ENCODE results near the gene RNASET2. TPM values are rescaled to one million over a fixed set of nuclear protein-coding genes. Genes with fewer than 3 reads are reported as not detected.

Gene RNASET2
- total and polyA plus RNA-seq, 2 experiments from 2014 or later = 144 to 266 TPM

DNA sequence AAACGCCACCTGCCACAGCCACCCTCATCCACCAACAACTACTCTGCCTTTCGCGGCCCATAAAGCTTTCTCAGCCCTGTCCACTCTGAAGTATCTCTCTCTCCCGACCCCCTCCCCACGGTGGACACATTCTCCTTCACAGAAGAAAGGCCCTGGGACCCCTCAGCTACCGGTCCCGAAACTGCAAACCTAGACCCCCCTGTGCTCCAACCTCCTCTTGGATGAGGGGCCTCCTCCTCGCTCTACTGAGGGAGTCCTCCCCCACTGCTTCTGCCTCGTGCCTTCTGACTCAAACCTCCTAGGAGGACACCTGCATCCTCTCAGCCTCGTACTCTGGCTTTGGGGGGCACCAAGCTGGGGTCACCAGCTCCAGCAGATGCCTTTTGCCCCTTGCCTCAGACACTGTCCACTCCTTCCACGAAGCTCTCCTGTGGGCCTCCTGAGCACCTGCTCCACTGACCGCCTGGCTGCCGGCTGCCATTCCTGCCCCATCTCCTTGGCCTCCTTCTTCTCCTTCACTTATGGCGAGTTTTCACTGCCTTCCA lies 24.9 kb downstream of the RNASET2 start:
- H3K9me2 ChIP-seq (replicated peaks; ENCODE audit: insufficient read depth) = no peaks in the 10 kb centered on the region
- TF ChIP-seq EZH2phosphoT487 (IDR thresholded peaks at IDR 0.05; ENCODE audit: low read depth, severe bottlenecking, unreplicated experiment) = no peak
- TF ChIP-seq, protein P1, sequence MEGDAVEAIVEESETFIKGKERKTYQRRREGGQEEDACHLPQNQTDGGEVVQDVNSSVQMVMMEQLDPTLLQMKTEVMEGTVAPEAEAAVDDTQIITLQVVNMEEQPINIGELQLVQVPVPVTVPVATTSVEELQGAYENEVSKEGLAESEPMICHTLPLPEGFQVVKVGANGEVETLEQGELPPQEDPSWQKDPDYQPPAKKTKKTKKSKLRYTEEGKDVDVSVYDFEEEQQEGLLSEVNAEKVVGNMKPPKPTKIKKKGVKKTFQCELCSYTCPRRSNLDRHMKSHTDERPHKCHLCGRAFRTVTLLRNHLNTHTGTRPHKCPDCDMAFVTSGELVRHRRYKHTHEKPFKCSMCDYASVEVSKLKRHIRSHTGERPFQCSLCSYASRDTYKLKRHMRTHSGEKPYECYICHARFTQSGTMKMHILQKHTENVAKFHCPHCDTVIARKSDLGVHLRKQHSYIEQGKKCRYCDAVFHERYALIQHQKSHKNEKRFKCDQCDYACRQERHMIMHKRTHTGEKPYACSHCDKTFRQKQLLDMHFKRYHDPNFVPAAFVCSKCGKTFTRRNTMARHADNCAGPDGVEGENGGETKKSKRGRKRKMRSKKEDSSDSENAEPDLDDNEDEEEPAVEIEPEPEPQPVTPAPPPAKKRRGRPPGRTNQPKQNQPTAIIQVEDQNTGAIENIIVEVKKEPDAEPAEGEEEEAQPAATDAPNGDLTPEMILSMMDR (IDR thresholded peaks at IDR 0.05; ENCODE audit: poor library complexity) = no peak
- H3K79me2 ChIP-seq = no peaks in the 10 kb centered on the region
- no peak overlapping the region for H3K4me3 ChIP-seq
- H3K36me3 ChIP-seq (replicated peaks; ENCODE audit: insufficient read depth, low read depth) = no peaks in the 10 kb centered on the region
- no peak overlapping the region for H3K27ac ChIP-seq
- no peak overlapping the region for H3K4me2 ChIP-seq
- no peak for DNase-seq (ENCODE audit: low spot score)
- H3K27me3 ChIP-seq = no peaks in the 10 kb centered on the region
- 97% methylated on average over 14 of the region's 14 CpGs for WGBS (ENCODE audit: low lambda C conversion rate, missing lambda C conversion rate)
- no peaks in the 10 kb centered on the region for H4K20me1 ChIP-seq (ENCODE audit: insufficient read depth, poor library complexity, severe bottlenecking)
- H3K9me3 ChIP-seq (ENCODE audit: low read depth) = no peaks in the 10 kb centered on the region
- peaks cover 4% of the 10 kb centered on the region for H3K4me1 ChIP-seq (ENCODE audit: insufficient read depth)
- H2AFZ ChIP-seq = no peak overlapping the region

DNA sequence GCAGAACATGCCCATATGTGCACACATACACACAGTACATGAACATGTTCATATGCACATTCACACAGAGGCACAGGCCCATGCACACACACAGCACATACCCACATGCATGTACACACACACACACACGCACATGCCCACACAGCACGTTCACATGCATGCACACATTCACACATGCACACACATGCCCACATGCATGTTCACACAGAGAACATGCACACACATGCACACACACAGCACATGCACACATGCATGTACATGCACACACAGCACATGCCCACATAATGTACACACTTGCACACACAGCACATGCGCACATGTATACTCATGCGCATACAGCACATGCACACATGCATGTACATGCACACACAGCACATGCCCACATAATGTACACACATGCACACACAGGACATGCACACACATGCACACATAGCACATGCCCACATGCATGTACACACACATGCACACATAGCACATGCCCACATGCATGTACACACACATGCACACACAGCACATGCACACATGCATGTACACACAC lies 25.9 kb downstream of the RNASET2 start:
- H4K20me1 ChIP-seq (ENCODE audit: insufficient read depth, poor library complexity, severe bottlenecking) = no peaks in the 10 kb centered on the region
- no peaks in the 10 kb centered on the region for H3K9me2 ChIP-seq (replicated peaks; ENCODE audit: insufficient read depth)
- H3K36me3 ChIP-seq (replicated peaks; ENCODE audit: insufficient read depth, low read depth) = no peaks in the 10 kb centered on the region
- TF ChIP-seq EZH2phosphoT487 (IDR thresholded peaks at IDR 0.05; ENCODE audit: low read depth, severe bottlenecking, unreplicated experiment) = no peak
- TF ChIP-seq, protein P1 (IDR thresholded peaks at IDR 0.05; ENCODE audit: poor library complexity) = no peak
- TF ChIP-seq EZH2 (IDR thresholded peaks at IDR 0.05; ENCODE audit: borderline replicate concordance) = no peak
- no peak overlapping the region for H3K27ac ChIP-seq
- WGBS (ENCODE audit: low lambda C conversion rate, missing lambda C conversion rate) = 98% methylated on average over 4 of the region's 4 CpGs
- H2AFZ ChIP-seq = no peak overlapping the region
- no peaks in the 10 kb centered on the region for H3K27me3 ChIP-seq
- no peaks in the 10 kb centered on the region for H3K79me2 ChIP-seq
- peaks cover 4% of the 10 kb centered on the region for H3K4me1 ChIP-seq (ENCODE audit: insufficient read depth)
- H3K4me3 ChIP-seq = no peak overlapping the region
- no peak for DNase-seq (ENCODE audit: low spot score)
- no peak overlapping the region for H3K4me2 ChIP-seq
- H3K9me3 ChIP-seq (ENCODE audit: low read depth) = no peaks in the 10 kb centered on the region

DNA sequence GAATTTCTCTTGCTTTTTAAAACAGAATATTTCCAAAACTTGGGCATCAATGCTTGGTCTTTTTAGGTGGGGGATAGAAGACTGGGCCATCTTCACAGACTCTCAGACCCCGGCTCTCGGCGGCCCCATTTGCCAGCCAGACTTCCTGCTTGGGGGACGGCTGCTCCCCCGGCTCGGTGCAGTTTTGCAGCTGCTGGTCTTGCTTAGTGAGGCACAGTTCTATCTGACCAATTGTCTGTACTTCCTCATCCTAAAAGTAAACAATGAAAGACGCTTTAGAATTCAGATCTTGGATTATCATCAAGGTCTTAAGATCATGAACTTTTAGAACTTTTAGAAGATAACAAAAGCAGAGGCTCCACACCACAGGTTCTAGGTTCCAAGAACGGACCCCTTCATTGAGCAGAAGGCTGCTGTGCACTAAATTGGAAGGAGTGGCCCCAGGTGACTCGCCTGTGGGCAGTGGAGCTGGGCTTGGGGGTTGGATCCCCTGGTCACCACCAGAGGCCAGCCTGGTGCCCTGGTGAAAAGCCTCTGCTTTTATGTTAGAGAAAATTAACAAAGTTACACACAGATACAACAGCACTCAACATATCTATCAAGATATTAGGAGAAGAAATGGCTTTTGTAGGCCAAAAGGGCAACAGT lies 26.7 kb downstream of the RNASET2 start:
- H3K27ac ChIP-seq = no peak overlapping the region
- H3K27me3 ChIP-seq = no peaks in the 10 kb centered on the region
- 64% methylated on average over 9 of the region's 9 CpGs for WGBS (ENCODE audit: low lambda C conversion rate, missing lambda C conversion rate)
- H3K9me2 ChIP-seq (replicated peaks; ENCODE audit: insufficient read depth) = no peaks in the 10 kb centered on the region
- H3K36me3 ChIP-seq (replicated peaks; ENCODE audit: insufficient read depth, low read depth) = no peaks in the 10 kb centered on the region
- H3K4me2 ChIP-seq = no peak overlapping the region
- H2AFZ ChIP-seq = no peak overlapping the region
- no peak for TF ChIP-seq EZH2phosphoT487 (IDR thresholded peaks at IDR 0.05; ENCODE audit: low read depth, severe bottlenecking, unreplicated experiment)
- TF ChIP-seq EZH2 (IDR thresholded peaks at IDR 0.05; ENCODE audit: borderline replicate concordance) = no peak
- TF ChIP-seq, protein P1 (IDR thresholded peaks at IDR 0.05; ENCODE audit: poor library complexity) = no peak
- no peaks in the 10 kb centered on the region for H3K79me2 ChIP-seq
- H3K4me1 ChIP-seq (ENCODE audit: insufficient read depth) = peaks cover 4% of the 10 kb centered on the region
- H3K4me3 ChIP-seq = no peak overlapping the region
- no peaks in the 10 kb centered on the region for H4K20me1 ChIP-seq (ENCODE audit: insufficient read depth, poor library complexity, severe bottlenecking)
- DNase-seq (ENCODE audit: low spot score) = no peak
- no peaks in the 10 kb centered on the region for H3K9me3 ChIP-seq (ENCODE audit: low read depth)

All from hepatocyte (in vitro differentiated cells).